ENCODE measurements around the gene DNAJC6.

DNA sequence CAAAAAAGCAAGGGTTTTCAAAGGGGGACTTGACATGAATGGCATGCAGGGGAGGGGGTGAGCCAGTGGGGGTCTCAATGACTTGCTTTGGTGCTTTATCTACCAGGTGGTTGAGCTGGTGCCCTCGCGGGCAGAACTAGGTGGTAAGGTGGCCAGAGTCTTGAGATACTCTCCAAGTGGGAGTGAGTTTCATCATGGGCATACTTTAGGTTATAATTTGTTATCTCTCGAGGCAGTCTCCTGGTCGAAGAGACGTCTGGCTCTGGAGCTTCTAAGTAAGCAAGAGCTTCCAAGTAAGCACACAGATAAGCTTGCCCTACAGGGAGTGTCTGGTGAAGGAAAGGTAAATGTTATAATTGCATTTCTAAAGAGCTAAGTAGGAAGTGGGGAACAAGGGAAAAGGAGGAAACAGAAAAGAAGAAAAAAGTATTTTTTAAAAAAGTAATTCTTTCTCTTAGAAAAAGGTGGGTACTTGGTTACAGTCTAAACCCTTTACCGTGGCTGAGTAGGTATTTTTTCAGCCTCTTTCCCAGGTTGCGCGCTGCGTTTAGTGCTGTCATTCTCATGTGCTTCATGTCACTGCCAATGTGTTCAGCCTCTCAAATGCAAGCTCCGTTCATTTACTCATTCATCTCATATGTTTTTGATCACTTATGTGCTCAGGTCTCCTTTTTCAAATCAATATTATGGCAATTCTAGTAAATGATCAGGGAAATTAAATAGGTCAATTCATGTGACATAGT lies 31.6 kb upstream of the DNAJC6 start:
- TF ChIP-seq, protein P1, sequence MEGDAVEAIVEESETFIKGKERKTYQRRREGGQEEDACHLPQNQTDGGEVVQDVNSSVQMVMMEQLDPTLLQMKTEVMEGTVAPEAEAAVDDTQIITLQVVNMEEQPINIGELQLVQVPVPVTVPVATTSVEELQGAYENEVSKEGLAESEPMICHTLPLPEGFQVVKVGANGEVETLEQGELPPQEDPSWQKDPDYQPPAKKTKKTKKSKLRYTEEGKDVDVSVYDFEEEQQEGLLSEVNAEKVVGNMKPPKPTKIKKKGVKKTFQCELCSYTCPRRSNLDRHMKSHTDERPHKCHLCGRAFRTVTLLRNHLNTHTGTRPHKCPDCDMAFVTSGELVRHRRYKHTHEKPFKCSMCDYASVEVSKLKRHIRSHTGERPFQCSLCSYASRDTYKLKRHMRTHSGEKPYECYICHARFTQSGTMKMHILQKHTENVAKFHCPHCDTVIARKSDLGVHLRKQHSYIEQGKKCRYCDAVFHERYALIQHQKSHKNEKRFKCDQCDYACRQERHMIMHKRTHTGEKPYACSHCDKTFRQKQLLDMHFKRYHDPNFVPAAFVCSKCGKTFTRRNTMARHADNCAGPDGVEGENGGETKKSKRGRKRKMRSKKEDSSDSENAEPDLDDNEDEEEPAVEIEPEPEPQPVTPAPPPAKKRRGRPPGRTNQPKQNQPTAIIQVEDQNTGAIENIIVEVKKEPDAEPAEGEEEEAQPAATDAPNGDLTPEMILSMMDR (conservative IDR thresholded peaks at IDR 0.05): no peak
- TF ChIP-seq EZH2 (IDR thresholded peaks at IDR 0.05; ENCODE audit: low read depth): no peak
